Neural progenitor cell (in vitro differentiated cells): ENCODE results near the gene FOXD4L5. TPM values are rescaled to one million over a fixed set of nuclear protein-coding genes. Genes with fewer than 3 reads are reported as not detected.
"Not testable (repeated sequence)": the region's sequence is repeated elsewhere in the genome, so short reads cannot be mapped to it uniquely, and the experiment has no call there.

Source experiments
- DNase-seq: peaks from one replicate; pipeline ENCODE4 v3.0.0-alpha.2; 2016; ENCODE audit warnings: low spot score
- H2AFZ ChIP-seq: fragments of 200-600 bp; sonication (generic); replicated peaks from 2 replicates; pipeline ENCODE4 v1.6.1; 2016; ENCODE audit warnings: antibody characterized with exemption
- H3F3A ChIP-seq: fragments of 200-600 bp; sonication (generic); 2 replicates; pipeline ENCODE4 v1.6.1; 2016; ENCODE audit warnings: antibody characterized with exemption, low read depth
- H3K27ac ChIP-seq: fragments of 200-600 bp; sonication (generic); 2 replicates; pipeline ENCODE4 v1.5.1; 2016; ENCODE audit warnings: mild to moderate bottlenecking
- H3K27me3 ChIP-seq: fragments of 200-600 bp; sonication (generic); 2 replicates; pipeline ENCODE4 v1.6.1; 2016; ENCODE audit warnings: mild to moderate bottlenecking, moderate library complexity
- H3K36me3 ChIP-seq: fragments of 200-600 bp; sonication (generic); 2 replicates; pipeline ENCODE4 v1.5.1; 2016
- H3K4me1 ChIP-seq: fragments of 200-600 bp; sonication (generic); 2 replicates; pipeline ENCODE4 v1.6.1; 2016; ENCODE audit warnings: mixed run types
- H3K4me2 ChIP-seq: fragments of 200-600 bp; sonication (generic); 2 replicates; pipeline ENCODE4 v1.6.1; 2016
- H3K4me3 ChIP-seq: fragments of 200-600 bp; sonication (generic); 2 replicates; pipeline ENCODE4 v1.5.1; 2016
- H3K79me2 ChIP-seq: fragments of 200-600 bp; sonication (generic); 2 replicates; pipeline ENCODE4 v1.6.1; 2016; ENCODE audit warnings: low read depth
- H3K9ac ChIP-seq: fragments of 200-600 bp; sonication (generic); 2 replicates; pipeline ENCODE4 v1.6.1; 2016
- H3K9me3 ChIP-seq: fragments of 200-600 bp; sonication (generic); 2 replicates; pipeline ENCODE4 v1.5.1; 2016; ENCODE audit warnings: low read depth
- H4K20me1 ChIP-seq: fragments of 200-600 bp; sonication (generic); 2 replicates; pipeline ENCODE4 v1.6.1; 2016; ENCODE audit warnings: low read depth
- H3K27ac Mint-ChIP-seq: 3 replicates; pipeline ENCODE4 v1.8.0; 2021; ENCODE audit warnings: mixed read lengths
- H3K27me3 Mint-ChIP-seq: 2 replicates; pipeline ENCODE4 v1.8.0; 2022; ENCODE audit warnings: low read depth, mild to moderate bottlenecking, inconsistent platforms, moderate library complexity, mixed read lengths; ENCODE audit not compliant: insufficient read depth
- H3K36me3 Mint-ChIP-seq: 3 replicates; pipeline ENCODE4 v1.8.0; 2021; ENCODE audit warnings: mixed read lengths
- H3K4me1 Mint-ChIP-seq: 3 replicates; pipeline ENCODE4 v1.8.0; 2021; ENCODE audit warnings: mixed read lengths
- H3K4me3 Mint-ChIP-seq: 3 replicates; pipeline ENCODE4 v1.8.0; 2021; ENCODE audit warnings: mild to moderate bottlenecking, moderate library complexity, mixed read lengths
- H3K9me3 Mint-ChIP-seq: 3 replicates; pipeline ENCODE4 v1.8.0; 2020; ENCODE audit warnings: mixed read lengths
- EZH2 ChIP-seq: fragments of 200-600 bp; sonication (generic); IDR thresholded peaks from 2 replicates; pipeline ENCODE4 v1.6.1; 2017; ENCODE audit warnings: antibody characterized with exemption, mild to moderate bottlenecking, moderate library complexity
- small RNA-seq: library from RNA; depleted of rRNA; stranded (forward); fragments of <200 nt; gene quantifications from one replicate; pipeline ENCODE3, GENCODE V24; 2015
- total RNA-seq: library from RNA; depleted of rRNA; stranded (reverse); fragments of >200 nt; gene quantifications from 2 replicates; pipeline ENCODE4 v1.2.3, GENCODE V29; 2015; ENCODE audit warnings: low replicate concordance

The FOXD4L5 gene
- 0.19 TPM in 1 of 2 replicates, not detected in the other for total RNA-seq

GRCh38 chr9:65285109-65285508 lies at the start of gene FOXD4L5:
Gene FOXD4L5 (minus strand): TSS chr9:65285209. CDS start chr9:65284377, 832 bp downstream.
- not testable (repeated sequence) for H3K79me2 ChIP-seq, H3K4me1 ChIP-seq, DNase-seq, H4K20me1 ChIP-seq, H3K27me3 Mint-ChIP-seq, H3K4me2 ChIP-seq, H3K36me3 Mint-ChIP-seq, H3K27ac Mint-ChIP-seq, H3K4me1 Mint-ChIP-seq, H3K27ac ChIP-seq, H3K4me3 ChIP-seq, H3K9me3 ChIP-seq, H3K9ac ChIP-seq, H3K36me3 ChIP-seq, H3K9me3 Mint-ChIP-seq, H2AFZ ChIP-seq, H3F3A ChIP-seq
- H3K27me3 ChIP-seq, result peaks cover 17% of the 10 kb centered on the region
- H3K4me3 Mint-ChIP-seq, result peak within 1 kb of the TSS; percentile 38

GRCh38 chr9:65283943-65284342 lies 1.1 kb downstream of the FOXD4L5 start:
- H3K36me3 ChIP-seq, H3K27ac ChIP-seq, H3K4me2 ChIP-seq, H3K9ac ChIP-seq, H3K4me1 Mint-ChIP-seq, DNase-seq, H3K9me3 Mint-ChIP-seq, H3K27ac Mint-ChIP-seq, H3F3A ChIP-seq, H2AFZ ChIP-seq, H4K20me1 ChIP-seq, H3K9me3 ChIP-seq, H3K36me3 Mint-ChIP-seq, H3K27me3 Mint-ChIP-seq, H3K4me3 ChIP-seq, H3K79me2 ChIP-seq, H3K4me1 ChIP-seq: not testable (repeated sequence)
- peak; percentile 34 for TF ChIP-seq EZH2
- H3K27me3 ChIP-seq, result peaks cover 17% of the 10 kb centered on the region
- peak overlapping the region; percentile 38 for H3K4me3 Mint-ChIP-seq

GRCh38 chr9:65282976-65283375 lies 2.0 kb downstream of the FOXD4L5 start:
- H3K27me3 Mint-ChIP-seq, result not testable (repeated sequence)

More at GRCh38 chr9:65282976-65283375, 2.0 kb downstream of the FOXD4L5 start:
- H3K79me2 ChIP-seq, DNase-seq, H3K27ac ChIP-seq, H3K4me1 ChIP-seq, H2AFZ ChIP-seq, H3K9me3 ChIP-seq, H3K9me3 Mint-ChIP-seq, H3F3A ChIP-seq, H3K4me3 Mint-ChIP-seq, H3K4me3 ChIP-seq, H4K20me1 ChIP-seq, H3K4me2 ChIP-seq, H3K9ac ChIP-seq, H3K4me1 Mint-ChIP-seq, H3K27ac Mint-ChIP-seq, H3K36me3 Mint-ChIP-seq, H3K36me3 ChIP-seq: not testable (repeated sequence)
- H3K27me3 ChIP-seq, result peaks cover 17% of the 10 kb centered on the region

Small RNA genes lying within 50 kb of the gene (small RNA-seq; reads per million reads assigned to genes)
- not detected for gene IGKV1OR9-1
